ENCODE measurements around the gene CERCAM. TPM values are rescaled to one million over a fixed set of nuclear protein-coding genes. Genes with fewer than 3 reads are reported as not detected.
"Not testable (repeated sequence)": the region's sequence is repeated elsewhere in the genome, so short reads cannot be mapped to it uniquely, and the experiment has no call there.

The CERCAM gene
- total and polyA plus RNA-seq, 4 donors = 27.5 to 74.1 (median 40.5) TPM

GRCh38 chr9:128442150-128442549 lies 21.5 kb downstream of the CERCAM start:
- H3K4me3 ChIP-seq (ENCODE audit: low read depth, low read length) = no peak overlapping the region
- no peaks in the 10 kb centered on the region for H3K27me3 ChIP-seq (ENCODE audit: control insufficient read depth, insufficient read depth, low read length)
- DNase-seq (ENCODE audit: low read depth in 4 of 6, low spot score in 6 of 6) = no peak
- 77% methylated on average over 3 of the region's 6 CpGs for WGBS (ENCODE audit: insufficient coverage)
- peaks cover 8% of the 10 kb centered on the region for H3K4me1 ChIP-seq (ENCODE audit: control insufficient read depth, insufficient read depth, low read length)
- no peaks in the 10 kb centered on the region for H3K9me3 ChIP-seq (ENCODE audit: control insufficient read depth, insufficient read depth, low read length)
- no peak overlapping the region for H3K27ac ChIP-seq (ENCODE audit: low read depth, low read length)
- H3K36me3 ChIP-seq (ENCODE audit: control insufficient read depth, insufficient read depth, low read length) = no peaks in the 10 kb centered on the region

- not testable (repeated sequence) for DNase-seq (ENCODE audit: low read depth in 4 of 6, low spot score in 6 of 6); H3K9me3 ChIP-seq (ENCODE audit: control insufficient read depth, insufficient read depth, low read length); H3K4me1 ChIP-seq (ENCODE audit: control insufficient read depth, insufficient read depth, low read length); H3K27ac ChIP-seq (ENCODE audit: low read depth, low read length); H3K36me3 ChIP-seq (ENCODE audit: control insufficient read depth, insufficient read depth, low read length); H3K4me3 ChIP-seq (ENCODE audit: low read depth, low read length); H3K27me3 ChIP-seq (ENCODE audit: control insufficient read depth, insufficient read depth, low read length)
- WGBS (ENCODE audit: insufficient coverage) = 83% methylated on average over 2 of the region's 5 CpGs
Observed at GRCh38 chr9:128446505-128446904, 25.8 kb downstream of the CERCAM start.

- no peaks in the 10 kb centered on the region for H3K9me3 ChIP-seq (ENCODE audit: control insufficient read depth, insufficient read depth, low read length)
- H3K27me3 ChIP-seq (ENCODE audit: control insufficient read depth, insufficient read depth, low read length) = no peaks in the 10 kb centered on the region
- H3K27ac ChIP-seq (ENCODE audit: low read depth, low read length) = no peak overlapping the region
- no CpG with 5 or more reads among the region's 2 CpGs for WGBS (ENCODE audit: insufficient coverage)
- no peaks in the 10 kb centered on the region for H3K4me1 ChIP-seq (ENCODE audit: control insufficient read depth, insufficient read depth, low read length)
- no peak overlapping the region for H3K4me3 ChIP-seq (ENCODE audit: low read depth, low read length)
- no peaks in the 10 kb centered on the region for H3K36me3 ChIP-seq (ENCODE audit: control insufficient read depth, insufficient read depth, low read length)
- DNase-seq (ENCODE audit: low read depth in 4 of 6, low spot score in 6 of 6) = no peak
Observed at GRCh38 chr9:128448746-128449145, 28.1 kb downstream of the CERCAM start.

- H3K27ac ChIP-seq (ENCODE audit: low read depth, low read length) = no peak overlapping the region
- 90% methylated on average over 11 of the region's 14 CpGs for WGBS (ENCODE audit: insufficient coverage)
- no peak overlapping the region for H3K4me3 ChIP-seq (ENCODE audit: low read depth, low read length)
Observed at GRCh38 chr9:128454991-128455390, 34.3 kb downstream of the CERCAM start.

GRCh38 chr9:128455849-128456612 lies 35.4 kb downstream of the CERCAM start, which contains the start of gene ODF2:
TSS of gene ODF2 (plus strand) at chr9:128456006. CDS start at chr9:128456092, 86 bp downstream.
- H3K9me3 ChIP-seq (ENCODE audit: control insufficient read depth, insufficient read depth, low read length) = no peaks in the 10 kb centered on the region
- peaks cover 19% of the 10 kb centered on the region for H3K36me3 ChIP-seq (ENCODE audit: control insufficient read depth, insufficient read depth, low read length)
- peaks cover 16% of the 10 kb centered on the region for H3K4me1 ChIP-seq (ENCODE audit: control insufficient read depth, insufficient read depth, low read length)
- peak; percentile 90 to 99 (median 96) for DNase-seq (ENCODE audit: low read depth in 4 of 6, low spot score in 6 of 6)
- H3K4me3 ChIP-seq (ENCODE audit: low read depth, low read length) = peak within 1 kb of the TSS; percentile 75
- H3K27ac ChIP-seq (ENCODE audit: low read depth, low read length) = peak within 1 kb of the TSS; percentile 70
- WGBS (ENCODE audit: insufficient coverage) = under 1% methylated on average over 82 of the region's 82 CpGs
- H3K27me3 ChIP-seq (ENCODE audit: control insufficient read depth, insufficient read depth, low read length) = no peaks in the 10 kb centered on the region

More at GRCh38 chr9:128454991-128455390, 34.3 kb downstream of the CERCAM start:
- Histone ChIP-seq H3K9me3 (ENCODE audit: control insufficient read depth, insufficient read depth, low read length) (no peaks in the 10 kb centered on the region), H3K36me3 (ENCODE audit: control insufficient read depth, insufficient read depth, low read length) (peaks cover 8% of the 10 kb centered on the region), H3K4me1 (ENCODE audit: control insufficient read depth, insufficient read depth, low read length) (peaks cover 16% of the 10 kb centered on the region), H3K27me3 (ENCODE audit: control insufficient read depth, insufficient read depth, low read length) (no peaks in the 10 kb centered on the region)
- DNase-seq (ENCODE audit: low read depth in 4 of 6, low spot score in 6 of 6) = no peak

- H3K4me1 ChIP-seq (ENCODE audit: control insufficient read depth, insufficient read depth, low read length) = peaks cover 16% of the 10 kb centered on the region
- H3K36me3 ChIP-seq (ENCODE audit: control insufficient read depth, insufficient read depth, low read length) = peaks cover 23% of the 10 kb centered on the region
- no peaks in the 10 kb centered on the region for H3K9me3 ChIP-seq (ENCODE audit: control insufficient read depth, insufficient read depth, low read length)
- under 1% methylated on average over 48 of the region's 48 CpGs for WGBS (ENCODE audit: insufficient coverage)
- peak overlapping the region; percentile 67 for H3K27ac ChIP-seq (ENCODE audit: low read depth, low read length)
- peak overlapping the region; percentile 75 for H3K4me3 ChIP-seq (ENCODE audit: low read depth, low read length)
- DNase-seq (ENCODE audit: low read depth in 4 of 6, low spot score in 6 of 6) = peak in 4 of 6 donors; percentile 33 to 86 (median 58)
- no peaks in the 10 kb centered on the region for H3K27me3 ChIP-seq (ENCODE audit: control insufficient read depth, insufficient read depth, low read length)
Observed at GRCh38 chr9:128456613-128457061, 36.0 kb downstream of the CERCAM start.

- Histone ChIP-seq H3K4me1 (ENCODE audit: control insufficient read depth, insufficient read depth, low read length) (peaks cover 16% of the 10 kb centered on the region), H3K9me3 (ENCODE audit: control insufficient read depth, insufficient read depth, low read length) (no peaks in the 10 kb centered on the region), H3K27ac (ENCODE audit: low read depth, low read length) (no peak overlapping the region), H3K36me3 (ENCODE audit: control insufficient read depth, insufficient read depth, low read length) (peaks cover 26% of the 10 kb centered on the region), H3K4me3 (ENCODE audit: low read depth, low read length) (peak overlapping the region; percentile 75), H3K27me3 (ENCODE audit: control insufficient read depth, insufficient read depth, low read length) (no peaks in the 10 kb centered on the region)
- 24% methylated on average over 10 of the region's 14 CpGs for WGBS (ENCODE audit: insufficient coverage)
- DNase-seq (ENCODE audit: low read depth in 4 of 6, low spot score in 6 of 6) = no peak
Observed at GRCh38 chr9:128457207-128457606, 36.5 kb downstream of the CERCAM start.

- 90% methylated on average over 2 of the region's 3 CpGs for WGBS (ENCODE audit: insufficient coverage)
- Histone ChIP-seq H3K27ac (ENCODE audit: low read depth, low read length) (no peak overlapping the region), H3K4me3 (ENCODE audit: low read depth, low read length) (no peak overlapping the region), H3K4me1 (ENCODE audit: control insufficient read depth, insufficient read depth, low read length) (peaks cover 16% of the 10 kb centered on the region), H3K36me3 (ENCODE audit: control insufficient read depth, insufficient read depth, low read length) (peaks cover 41% of the 10 kb centered on the region), H3K27me3 (ENCODE audit: control insufficient read depth, insufficient read depth, low read length) (no peaks in the 10 kb centered on the region), H3K9me3 (ENCODE audit: control insufficient read depth, insufficient read depth, low read length) (no peaks in the 10 kb centered on the region)
- DNase-seq (ENCODE audit: low read depth in 4 of 6, low spot score in 6 of 6) = no peak
Observed at GRCh38 chr9:128459011-128459410, 38.4 kb downstream of the CERCAM start.

- H3K27ac ChIP-seq (ENCODE audit: low read depth, low read length) = no peak overlapping the region
- WGBS (ENCODE audit: insufficient coverage) = 92% methylated on average over 6 of the region's 7 CpGs
Observed at GRCh38 chr9:128469070-128469469, 48.4 kb downstream of the CERCAM start.

GRCh38 chr9:128470560-128470959 lies 49.9 kb downstream of the CERCAM start:
- peak in 3 of 6 donors; percentile 28 to 80 (median 48) for DNase-seq (ENCODE audit: low read depth in 4 of 6, low spot score in 6 of 6)

More at GRCh38 chr9:128469070-128469469, 48.4 kb downstream of the CERCAM start:
- Histone ChIP-seq H3K4me3 (ENCODE audit: low read depth, low read length) (no peak overlapping the region), H3K27me3 (ENCODE audit: control insufficient read depth, insufficient read depth, low read length) (no peaks in the 10 kb centered on the region), H3K36me3 (ENCODE audit: control insufficient read depth, insufficient read depth, low read length) (peaks cover 57% of the 10 kb centered on the region), H3K4me1 (ENCODE audit: control insufficient read depth, insufficient read depth, low read length) (no peaks in the 10 kb centered on the region), H3K9me3 (ENCODE audit: control insufficient read depth, insufficient read depth, low read length) (no peaks in the 10 kb centered on the region)
- DNase-seq (ENCODE audit: low read depth in 4 of 6, low spot score in 6 of 6) = no peak

More at GRCh38 chr9:128470560-128470959, 49.9 kb downstream of the CERCAM start:
- 48% methylated on average over 3 of the region's 5 CpGs for WGBS (ENCODE audit: insufficient coverage)
- peaks cover 55% of the 10 kb centered on the region for H3K36me3 ChIP-seq (ENCODE audit: control insufficient read depth, insufficient read depth, low read length)
- no peaks in the 10 kb centered on the region for H3K27me3 ChIP-seq (ENCODE audit: control insufficient read depth, insufficient read depth, low read length)
- H3K4me1 ChIP-seq (ENCODE audit: control insufficient read depth, insufficient read depth, low read length) = no peaks in the 10 kb centered on the region
- H3K4me3 ChIP-seq (ENCODE audit: low read depth, low read length) = no peak overlapping the region
- H3K27ac ChIP-seq (ENCODE audit: low read depth, low read length) = no peak overlapping the region
- no peaks in the 10 kb centered on the region for H3K9me3 ChIP-seq (ENCODE audit: control insufficient read depth, insufficient read depth, low read length)

Measured in spinal cord (tissue), 10 donors.